Peyer's patch (tissue), 4 donors: ENCODE data around the gene PDZD4. TPM values are rescaled to one million over a fixed set of nuclear protein-coding genes. Genes with fewer than 3 reads are reported as not detected.

Source experiments
- DNase-seq, 3 donors: peaks; one replicate each; pipeline ENCODE4 v3.0.0-alpha.2; 2017 to 2019
- H3K27ac ChIP-seq, 4 donors: fragments of 200-600 bp; sonication (generic); one replicate each; pipeline ENCODE4 v1.5.1; 2016 to 2019
- H3K27me3 ChIP-seq, 2 donors: fragments of 200-600 bp; sonication (generic); one replicate each; pipeline ENCODE4 v1.5.1; 2019
- H3K36me3 ChIP-seq, 3 donors: fragments of 200-600 bp; sonication (generic); one replicate each; pipeline ENCODE4 v1.5.1; 2016 to 2019
- H3K4me1 ChIP-seq, 4 donors: fragments of 200-600 bp; sonication (generic); one replicate each; pipeline ENCODE4 v1.5.1; 2016 to 2019
- H3K4me3 ChIP-seq, 4 donors: fragments of 200-600 bp; sonication (generic); 1 replicate in 3 of 4; 2 replicates in 1 of 4; pipeline ENCODE4 v1.5.1; 2016 to 2019; ENCODE audit warnings: mild to moderate bottlenecking in 1 of 4
- H3K9me3 ChIP-seq, 4 donors: fragments of 200-600 bp; sonication (generic); one replicate each; pipeline ENCODE4 v1.5.1; 2016 to 2019; ENCODE audit warnings: mild to moderate bottlenecking in 1 of 4
- POLR2A ChIP-seq, 2 donors: fragments of 450-650 bp; IDR thresholded peaks; one replicate each; pipeline ENCODE4 v1.5.1; 2017; ENCODE audit warnings: antibody characterized with exemption in 2 of 2, mild to moderate bottlenecking in 2 of 2, moderate library complexity in 2 of 2
- total RNA-seq, 4 donors: library from RNA; depleted of rRNA; stranded (reverse); fragments of >200 nt; gene quantifications; one replicate each; pipeline ENCODE4 v1.1.0, GENCODE V29; 2016
- TF ChIP-seq, protein P1 (sequence below), 6 experiments: fragments of 450-650 bp in 4 of 6; fragments of 200-600 bp in 2 of 6; sonication (generic) in 1 of 6; IDR thresholded peaks; one replicate each; pipeline ENCODE4 v1.5.1; 2017 to 2019; ENCODE audit warnings: antibody characterized with exemption in 6 of 6, mild to moderate bottlenecking in 3 of 6, moderate library complexity in 1 of 6

Gene PDZD4
- total RNA-seq, 4 donors from 2014 or later, result 1.2 to 8.3 (median 2.4) TPM

- no peaks in the 10 kb centered on the region for H3K4me1 ChIP-seq
- peak in 1 of 3 donors; percentile 13 for DNase-seq
- no peak overlapping the region for H3K27ac ChIP-seq
- no peak for TF ChIP-seq POLR2A (IDR thresholded peaks at IDR 0.05)
- TF ChIP-seq, protein P1, sequence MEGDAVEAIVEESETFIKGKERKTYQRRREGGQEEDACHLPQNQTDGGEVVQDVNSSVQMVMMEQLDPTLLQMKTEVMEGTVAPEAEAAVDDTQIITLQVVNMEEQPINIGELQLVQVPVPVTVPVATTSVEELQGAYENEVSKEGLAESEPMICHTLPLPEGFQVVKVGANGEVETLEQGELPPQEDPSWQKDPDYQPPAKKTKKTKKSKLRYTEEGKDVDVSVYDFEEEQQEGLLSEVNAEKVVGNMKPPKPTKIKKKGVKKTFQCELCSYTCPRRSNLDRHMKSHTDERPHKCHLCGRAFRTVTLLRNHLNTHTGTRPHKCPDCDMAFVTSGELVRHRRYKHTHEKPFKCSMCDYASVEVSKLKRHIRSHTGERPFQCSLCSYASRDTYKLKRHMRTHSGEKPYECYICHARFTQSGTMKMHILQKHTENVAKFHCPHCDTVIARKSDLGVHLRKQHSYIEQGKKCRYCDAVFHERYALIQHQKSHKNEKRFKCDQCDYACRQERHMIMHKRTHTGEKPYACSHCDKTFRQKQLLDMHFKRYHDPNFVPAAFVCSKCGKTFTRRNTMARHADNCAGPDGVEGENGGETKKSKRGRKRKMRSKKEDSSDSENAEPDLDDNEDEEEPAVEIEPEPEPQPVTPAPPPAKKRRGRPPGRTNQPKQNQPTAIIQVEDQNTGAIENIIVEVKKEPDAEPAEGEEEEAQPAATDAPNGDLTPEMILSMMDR (IDR thresholded peaks at IDR 0.05), result no peak
- no peaks in the 10 kb centered on the region for H3K27me3 ChIP-seq
- no peaks in the 10 kb centered on the region for H3K9me3 ChIP-seq
- H3K4me3 ChIP-seq, result no peak overlapping the region
- H3K36me3 ChIP-seq, result no peaks in the 10 kb centered on the region
Measured at GRCh38 chrX:153761863-153762262, 68.5 kb downstream of the PDZD4 start.

GRCh38 chrX:153755136-153755535 is 75.2 kb downstream of the PDZD4 start:
- DNase-seq, result no peak
- H3K9me3 ChIP-seq, result no peaks in the 10 kb centered on the region
- TF ChIP-seq POLR2A (IDR thresholded peaks at IDR 0.05), result no peak
- TF ChIP-seq, protein P1 (IDR thresholded peaks at IDR 0.05), result no peak
- no peak overlapping the region for H3K27ac ChIP-seq
- no peaks in the 10 kb centered on the region for H3K4me1 ChIP-seq
- no peaks in the 10 kb centered on the region for H3K27me3 ChIP-seq
- no peak overlapping the region for H3K4me3 ChIP-seq
- H3K36me3 ChIP-seq, result no peaks in the 10 kb centered on the region

Other genes starting within 250 kb of the PDZD4 start
- 10 to 100 TPM; 19.0 to 33.3 (median 20.6) TPM for gene CCNQ, start 231.4 kb downstream of the PDZD4 start, total RNA-seq
- gene DUSP9, start 183.3 kb downstream of the PDZD4 start, total RNA-seq, result not detected
- 10 to 100 TPM in 1 of 4 donors, 1 to 10 TPM in 2, not detected in 1; 2.0 to 44.8 (median 6.1) TPM for gene PNCK, start 156.7 kb downstream of the PDZD4 start, total RNA-seq
- gene SLC6A8, start 142.6 kb downstream of the PDZD4 start, total RNA-seq, result 100 to 1,000 TPM in 3 of 4 donors, 10 to 100 TPM in 1; 36.3 to 562 (median 146) TPM
- 100 to 1,000 TPM in 2 of 4 donors, 10 to 100 TPM in 2; 45.4 to 148 (median 101) TPM for gene BCAP31, start 106.2 kb downstream of the PDZD4 start, total RNA-seq
- gene ABCD1, start 105.7 kb downstream of the PDZD4 start, total RNA-seq, result 10 to 100 TPM; 14.9 to 94.2 (median 68.0) TPM
- 10 to 100 TPM in 1 of 4 donors, 1 to 10 TPM in 3; 2.7 to 25.6 (median 7.6) TPM for gene PLXNB3, start 66.3 kb downstream of the PDZD4 start, total RNA-seq
- gene SRPK3, start 49.5 kb downstream of the PDZD4 start, total RNA-seq, result 1 to 10 TPM in 1 of 4 donors, not detected in 3; 1.7 TPM
- gene IDH3G, start 36.2 kb downstream of the PDZD4 start, total RNA-seq, result 100 to 1,000 TPM; 108 to 153 (median 126) TPM
- 100 to 1,000 TPM in 1 of 4 donors, 10 to 100 TPM in 3; 90.0 to 113 (median 96.4) TPM for gene SSR4, start 35.9 kb downstream of the PDZD4 start, total RNA-seq
- 1 to 10 TPM; 1.8 to 7.4 (median 4.6) TPM for gene L1CAM, start 55.6 kb upstream of the PDZD4 start, total RNA-seq
- 1 to 10 TPM in 2 of 4 donors, under 1 TPM in 2; 0.53 to 5.0 (median 1.1) TPM for gene AVPR2, start 74.1 kb upstream of the PDZD4 start, total RNA-seq
- 100 to 1,000 TPM in 1 of 4 donors, 10 to 100 TPM in 3; 23.6 to 211 (median 57.6) TPM for gene ARHGAP4, start 95.7 kb upstream of the PDZD4 start, total RNA-seq
- gene NAA10, start 104.5 kb upstream of the PDZD4 start, total RNA-seq, result 100 to 1,000 TPM in 1 of 4 donors, 10 to 100 TPM in 3; 32.9 to 118 (median 54.1) TPM
- gene RENBP, start 114.1 kb upstream of the PDZD4 start, total RNA-seq, result 10 to 100 TPM in 2 of 4 donors, 1 to 10 TPM in 2; 4.9 to 13.3 (median 9.4) TPM
- 10 to 100 TPM; 44.1 to 70.6 (median 55.6) TPM for gene HCFC1, start 141.3 kb upstream of the PDZD4 start, total RNA-seq
- 10 to 100 TPM; 10.7 to 32.6 (median 12.8) TPM for gene TMEM187, start 142.2 kb upstream of the PDZD4 start, total RNA-seq
- gene IRAK1, start 189.4 kb upstream of the PDZD4 start, total RNA-seq, result 100 to 1,000 TPM; 111 to 150 (median 122) TPM